Trophoblast cell (in vitro differentiated cells and primary cell): ENCODE results near the gene ATP23.

ENCODE experiments used
- DNase-seq, 2 donors: peaks; one replicate each; pipeline ENCODE4 v3.0.0-alpha.2; 2016
- H2AFZ ChIP-seq: 2 replicates; pipeline ENCODE4 v1.6.1; 2013; ENCODE audit warnings: low read length, moderate library complexity, mild to moderate bottlenecking; ENCODE audit not compliant: insufficient read depth, poor library complexity
- H2AK5ac ChIP-seq: 2 replicates; pipeline ENCODE4 v1.6.1; 2013; ENCODE audit warnings: mild to moderate bottlenecking, low read length
- H2BK120ac ChIP-seq: 2 replicates; pipeline ENCODE4 v1.6.1; 2013; ENCODE audit warnings: low read length, mild to moderate bottlenecking, moderate library complexity; ENCODE audit not compliant: insufficient read depth, poor library complexity
- H2BK12ac ChIP-seq: 2 replicates; pipeline ENCODE4 v1.6.1; 2013; ENCODE audit warnings: mild to moderate bottlenecking, low read length, moderate library complexity
- H2BK5ac ChIP-seq: 2 replicates; pipeline ENCODE4 v1.6.1; 2013; ENCODE audit warnings: low read length, low read depth, moderate library complexity, mild to moderate bottlenecking; ENCODE audit not compliant: poor library complexity
- H3K14ac ChIP-seq: 2 replicates; pipeline ENCODE4 v1.6.1; 2013; ENCODE audit warnings: mild to moderate bottlenecking, low read length
- H3K18ac ChIP-seq: 2 replicates; pipeline ENCODE4 v1.6.1; 2013; ENCODE audit warnings: mild to moderate bottlenecking, low read length
- H3K23ac ChIP-seq: 2 replicates; pipeline ENCODE4 v1.6.1; 2013; ENCODE audit warnings: low read length
- H3K27ac ChIP-seq: 2 replicates; pipeline ENCODE4 v1.5.1; 2013; ENCODE audit warnings: low read depth, mild to moderate bottlenecking, inconsistent platforms, low read length, moderate library complexity
- H3K27me3 ChIP-seq: 2 replicates; pipeline ENCODE4 v1.6.1; 2013; ENCODE audit warnings: inconsistent platforms, mild to moderate bottlenecking, low read length, moderate library complexity; ENCODE audit not compliant: insufficient read depth
- H3K36me3 ChIP-seq, 2 experiments: 1 replicate in 1 of 2; 2 replicates in 1 of 2; pipeline ENCODE4 v1.6.1; 2013; ENCODE audit warnings: low read length in 2 of 2, mild to moderate bottlenecking in 2 of 2, moderate library complexity in 1 of 2; ENCODE audit not compliant: insufficient read depth in 2 of 2, control insufficient read depth in 1 of 2
- H3K4ac ChIP-seq: 2 replicates; pipeline ENCODE4 v1.6.1; 2013; ENCODE audit warnings: low read depth, mild to moderate bottlenecking, low read length, moderate library complexity
- H3K4me1 ChIP-seq, 2 experiments: 1 replicate in 1 of 2; 2 replicates in 1 of 2; pipeline ENCODE4 v1.6.1; 2013; ENCODE audit warnings: low read length in 2 of 2, mild to moderate bottlenecking in 2 of 2, moderate library complexity in 1 of 2; ENCODE audit not compliant: insufficient read depth in 2 of 2, control insufficient read depth in 1 of 2
- H3K4me2 ChIP-seq: 2 replicates; pipeline ENCODE4 v1.6.1; 2013; ENCODE audit warnings: inconsistent platforms, mild to moderate bottlenecking, low read length, moderate library complexity
- H3K4me3 ChIP-seq: 2 replicates; pipeline ENCODE4 v1.5.1; 2013; ENCODE audit warnings: mild to moderate bottlenecking, low read depth, low read length, inconsistent platforms
- H3K79me1 ChIP-seq: one replicate; pipeline ENCODE4 v1.6.1; 2013; ENCODE audit warnings: low read length
- H3K79me2 ChIP-seq: 2 replicates; pipeline ENCODE4 v1.6.1; 2013; ENCODE audit warnings: low read length, mild to moderate bottlenecking; ENCODE audit not compliant: control insufficient read depth, insufficient read depth, poor library complexity
- H3K9ac ChIP-seq: 2 replicates; pipeline ENCODE4 v1.6.1; 2013; ENCODE audit warnings: mild to moderate bottlenecking, low read length
- H3K9me3 ChIP-seq: 2 replicates; pipeline ENCODE4 v1.6.1; 2013; ENCODE audit warnings: low read depth, mild to moderate bottlenecking, control low read depth, inconsistent platforms, low read length; ENCODE audit not compliant: insufficient read depth
- H4K12ac ChIP-seq: 2 replicates; pipeline ENCODE4 v1.6.1; 2013; ENCODE audit warnings: low read depth, mild to moderate bottlenecking, low read length, moderate library complexity
- H4K8ac ChIP-seq: 2 replicates; pipeline ENCODE4 v1.6.1; 2013; ENCODE audit warnings: low read depth, mild to moderate bottlenecking, low read length, moderate library complexity
- H4K91ac ChIP-seq: one replicate; pipeline ENCODE4 v1.6.1; 2013; ENCODE audit warnings: low read depth, mild to moderate bottlenecking, low read length, moderate library complexity
- WGBS: extraction: QIAGEN DNeasy Blood & Tissue Kit; methylation state at CpG from one replicate; pipeline ENCODE4 v1.1.7; 2013; ENCODE audit warnings: missing lambda C conversion rate; ENCODE audit not compliant: insufficient read length, insufficient coverage; ENCODE audit errors: extremely low coverage; 5-methylcytosine and 5-hydroxymethylcytosine counted together

Gene ATP23

GRCh38 chr12:58000499-58000898 is 59.1 kb downstream of the ATP23 start:
- no peak overlapping the region for H3K27ac ChIP-seq
- no peak overlapping the region for H3K14ac ChIP-seq
- no peak overlapping the region for H4K12ac ChIP-seq
- no peak overlapping the region for H3K4ac ChIP-seq
- no peak overlapping the region for H3K9ac ChIP-seq
- no peak overlapping the region for H2AFZ ChIP-seq
- H4K91ac ChIP-seq: no peak overlapping the region
- WGBS: no CpG with 5 or more reads among the region's 2 CpGs
- H3K79me2 ChIP-seq: no peaks in the 10 kb centered on the region
- H3K4me3 ChIP-seq: no peak overlapping the region
- H4K8ac ChIP-seq: no peak overlapping the region
- H3K27me3 ChIP-seq: no peaks in the 10 kb centered on the region
- no peak for DNase-seq
- no peak overlapping the region for H3K4me2 ChIP-seq
- H3K23ac ChIP-seq: no peak overlapping the region
- H3K79me1 ChIP-seq: no peaks in the 10 kb centered on the region
- H2BK5ac ChIP-seq: no peak overlapping the region
- no peak overlapping the region for H3K18ac ChIP-seq
- H2BK120ac ChIP-seq: no peak overlapping the region
- no peaks in the 10 kb centered on the region for H3K36me3 ChIP-seq
- no peaks in the 10 kb centered on the region for H3K4me1 ChIP-seq
- H2AK5ac ChIP-seq: no peak overlapping the region
- peaks cover 21% of the 10 kb centered on the region for H3K9me3 ChIP-seq
- no peak overlapping the region for H2BK12ac ChIP-seq

- no peak overlapping the region for H2BK5ac ChIP-seq
- H3K79me1 ChIP-seq: no peaks in the 10 kb centered on the region
- no peak overlapping the region for H4K12ac ChIP-seq
- no peaks in the 10 kb centered on the region for H3K79me2 ChIP-seq
- H2BK12ac ChIP-seq: no peak overlapping the region
- H3K9me3 ChIP-seq: no peaks in the 10 kb centered on the region
- H3K4ac ChIP-seq: no peak overlapping the region
- H3K14ac ChIP-seq: no peak overlapping the region
- H2AFZ ChIP-seq: no peak overlapping the region
- WGBS: no CpG with 5 or more reads among the region's 4 CpGs
- H2BK120ac ChIP-seq: no peak overlapping the region
- H3K18ac ChIP-seq: no peak overlapping the region
- H3K27me3 ChIP-seq: no peaks in the 10 kb centered on the region
- no peak overlapping the region for H3K27ac ChIP-seq
- H3K36me3 ChIP-seq: no peaks in the 10 kb centered on the region
- no peak overlapping the region for H3K4me3 ChIP-seq
- H3K23ac ChIP-seq: no peak overlapping the region
- H3K4me2 ChIP-seq: no peak overlapping the region
- no peak overlapping the region for H3K9ac ChIP-seq
- H4K8ac ChIP-seq: no peak overlapping the region
- no peaks in the 10 kb centered on the region for H3K4me1 ChIP-seq
- H2AK5ac ChIP-seq: no peak overlapping the region
- no peak for DNase-seq
- H4K91ac ChIP-seq: no peak overlapping the region
Measured at GRCh38 chr12:58007875-58008274, 66.5 kb downstream of the ATP23 start.

DNA sequence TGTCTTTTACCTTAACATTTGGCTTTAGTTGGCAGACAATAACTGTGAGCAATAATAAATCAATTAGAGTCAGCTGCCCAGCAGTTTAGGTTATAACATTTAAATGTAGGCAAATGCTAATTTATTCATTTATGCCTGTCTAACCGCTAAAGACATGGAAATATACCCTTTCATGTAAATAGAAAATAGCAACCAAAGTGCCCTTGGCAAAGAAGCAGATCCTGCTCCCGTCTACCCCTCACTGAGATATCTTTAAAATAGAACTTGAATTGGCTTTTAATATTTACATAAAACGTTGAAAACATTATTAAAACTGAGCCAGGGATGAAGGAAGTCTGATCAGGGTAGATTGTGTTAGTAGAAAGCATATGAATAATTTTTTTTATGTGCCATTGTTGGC is 67.3 kb downstream of the ATP23 start:
- Histone ChIP-seq H2AFZ (no peak overlapping the region), H3K9me3 (no peaks in the 10 kb centered on the region), H2BK120ac (no peak overlapping the region), H3K18ac (no peak overlapping the region), H3K4me1 (no peaks in the 10 kb centered on the region), H4K91ac (no peak overlapping the region), H2AK5ac (no peak overlapping the region), H3K27me3 (no peaks in the 10 kb centered on the region), H2BK12ac (no peak overlapping the region), H3K4me2 (no peak overlapping the region), H2BK5ac (no peak overlapping the region), H3K23ac (no peak overlapping the region), H3K9ac (no peak overlapping the region), H3K14ac (no peak overlapping the region), H3K4ac (no peak overlapping the region), H3K79me1 (no peaks in the 10 kb centered on the region), H3K4me3 (no peak overlapping the region), H4K12ac (no peak overlapping the region), H3K79me2 (no peaks in the 10 kb centered on the region), H4K8ac (no peak overlapping the region), H3K36me3 (no peaks in the 10 kb centered on the region), H3K27ac (no peak overlapping the region)
- WGBS: no CpG with 5 or more reads among the region's 3 CpGs
- DNase-seq: no peak
